HepG2 (cell line): ENCODE data around the gene NTMT1. TPM values are rescaled to one million over a fixed set of nuclear protein-coding genes. Genes with fewer than 3 reads are reported as not detected.

Experiments used
- AGO1 ChIP-seq: fragments of 200-400 bp; formaldehyde crosslinking; IDR thresholded peaks from 2 replicates; pipeline ENCODE4 v1.6.1; 2017; ENCODE audit warnings: mild to moderate bottlenecking, low read depth, low read length, moderate library complexity; ENCODE audit not compliant: poor library complexity, severe bottlenecking
- ATF4 ChIP-seq, 2 experiments: fragments of 450-650 bp in 1 of 2; sonication (generic) in 1 of 2; formaldehyde crosslinking; IDR thresholded peaks; 2 replicates each; pipeline versions ENCODE4 v1.5.0 to v1.8.0; 2020 to 2022; ENCODE audit warnings: mild to moderate bottlenecking in 1 of 2, missing genetic modification reagents in 1 of 2
- KDM4B ChIP-seq: sonication (generic); formaldehyde crosslinking; IDR thresholded peaks from 2 replicates; pipeline ENCODE4 v1.4.0; 2020; ENCODE audit warnings: missing genetic modification reagents
- KLF16 ChIP-seq, 2 experiments: sonication (generic) in 1 of 2; formaldehyde crosslinking in 1 of 2; IDR thresholded peaks; 2 replicates each; pipeline versions ENCODE4 v1.6.1 to v1.8.0; 2016 to 2023; ENCODE audit warnings: missing genetic modification reagents in 2 of 2, missing compliant biosample characterization in 1 of 2
- NR2F6 ChIP-seq, 2 experiments: IDR thresholded peaks; 2 replicates each; pipeline ENCODE4 v1.6.1; 2016; ENCODE audit warnings: antibody characterized with exemption in 1 of 2, mild to moderate bottlenecking in 1 of 2
- PRPF4 ChIP-seq: fragments of 200-400 bp; formaldehyde crosslinking; IDR thresholded peaks from 2 replicates; pipeline ENCODE4 v1.6.1; 2016; ENCODE audit warnings: low read length, low read depth; ENCODE audit not compliant: poor library complexity, severe bottlenecking
- SNAPC2 ChIP-seq: sonication (generic); formaldehyde crosslinking; IDR thresholded peaks from 2 replicates; pipeline ENCODE4 v1.8.1; 2022; ENCODE audit warnings: mild to moderate bottlenecking, missing genetic modification reagents
- THAP7 ChIP-seq: sonication (generic); formaldehyde crosslinking; IDR thresholded peaks from 2 replicates; pipeline ENCODE4 v1.8.1; 2023; ENCODE audit warnings: mild to moderate bottlenecking, missing genetic modification reagents
- XRCC5 ChIP-seq: fragments of 200-400 bp; formaldehyde crosslinking; optimal IDR thresholded peaks from 2 replicates; pipeline ENCODE3; 2017; ENCODE audit warnings: mild to moderate bottlenecking, low read length
- ZBTB25 ChIP-seq: IDR thresholded peaks from 2 replicates; pipeline ENCODE4 v1.6.1; 2018; ENCODE audit warnings: missing genetic modification reagents
- ZFAT ChIP-seq: sonication (generic); formaldehyde crosslinking; conservative IDR thresholded peaks from 2 replicates; pipeline ENCODE4 v1.8.1; 2023; ENCODE audit warnings: missing genetic modification reagents, inconsistent platforms
- ZNF317 ChIP-seq: sonication (generic); formaldehyde crosslinking; IDR thresholded peaks from 2 replicates; pipeline ENCODE4 v1.5.0; 2020; ENCODE audit warnings: mild to moderate bottlenecking, missing genetic modification reagents
- ZNF331 ChIP-seq: sonication (generic); formaldehyde crosslinking; IDR thresholded peaks from 2 replicates; pipeline ENCODE4 v1.4.0; 2020; ENCODE audit warnings: missing genetic modification reagents
- ZNF441 ChIP-seq: sonication (generic); formaldehyde crosslinking; IDR thresholded peaks from 2 replicates; pipeline ENCODE4 v1.7.0; 2021; ENCODE audit warnings: missing genetic modification reagents, borderline replicate concordance
- ZNF496 ChIP-seq: sonication (generic); formaldehyde crosslinking; IDR thresholded peaks from 2 replicates; pipeline ENCODE4 v1.8.1; 2023; ENCODE audit warnings: mild to moderate bottlenecking, moderate library complexity, missing genetic modification reagents; ENCODE audit not compliant: insufficient replicate concordance
- ZNF501 ChIP-seq: sonication (generic); formaldehyde crosslinking; IDR thresholded peaks from 2 replicates; pipeline ENCODE4 v1.5.1; 2020; ENCODE audit warnings: mild to moderate bottlenecking, moderate library complexity, missing genetic modification reagents
- ZXDC ChIP-seq: sonication (generic); formaldehyde crosslinking; IDR thresholded peaks from 2 replicates; pipeline ENCODE4 v1.5.0; 2020; ENCODE audit warnings: mild to moderate bottlenecking, missing genetic modification reagents
- ZZZ3 ChIP-seq: sonication (generic); formaldehyde crosslinking; IDR thresholded peaks from 2 replicates; pipeline ENCODE4 v1.4.0; 2020; ENCODE audit warnings: missing genetic modification reagents, mild to moderate bottlenecking, borderline replicate concordance
- polyA plus RNA-seq, 8 experiments: library from polyadenylated mRNA; depleted of rRNA in 3 of 8; stranded (reverse) in 7 of 8; unstranded in 1 of 8; fragments of >200 nt; fragmentation: Illumina TruSeq in 4 of 8; extraction: Trizol in 4 of 8; gene quantifications; 2 replicates each; pipeline versions ENCODE4 v1.2.1 to v1.2.3, GENCODE V29; 2011 to 2016; ENCODE audit warnings: low read depth in 4 of 8, missing spikeins in 1 of 8, mixed read lengths in 1 of 8; ENCODE audit not compliant: insufficient read depth in 1 of 8
- total RNA-seq, 5 experiments: library from RNA; depleted of rRNA; stranded (reverse); fragments of >200 nt; fragmentation: Illumina TruSeq; extraction: Trizol; gene quantifications; 2 replicates each; pipeline ENCODE4 v1.2.3, GENCODE V29; 2016; ENCODE audit warnings: low read depth in 1 of 5
- TF ChIP-seq, protein P1 (sequence below): sonication (generic); formaldehyde crosslinking; IDR thresholded peaks from 2 replicates; pipeline ENCODE4 v1.5.1; 2020; ENCODE audit warnings: mild to moderate bottlenecking, missing genetic modification reagents, moderate library complexity

The NTMT1 gene
- total and polyA plus RNA-seq, 2 of the 13 experiments (the other 11 are each of a cell fraction or from before 2014, with no cell fraction given) = 49.1 to 53.8 TPM

- TF ChIP-seq, protein P1, sequence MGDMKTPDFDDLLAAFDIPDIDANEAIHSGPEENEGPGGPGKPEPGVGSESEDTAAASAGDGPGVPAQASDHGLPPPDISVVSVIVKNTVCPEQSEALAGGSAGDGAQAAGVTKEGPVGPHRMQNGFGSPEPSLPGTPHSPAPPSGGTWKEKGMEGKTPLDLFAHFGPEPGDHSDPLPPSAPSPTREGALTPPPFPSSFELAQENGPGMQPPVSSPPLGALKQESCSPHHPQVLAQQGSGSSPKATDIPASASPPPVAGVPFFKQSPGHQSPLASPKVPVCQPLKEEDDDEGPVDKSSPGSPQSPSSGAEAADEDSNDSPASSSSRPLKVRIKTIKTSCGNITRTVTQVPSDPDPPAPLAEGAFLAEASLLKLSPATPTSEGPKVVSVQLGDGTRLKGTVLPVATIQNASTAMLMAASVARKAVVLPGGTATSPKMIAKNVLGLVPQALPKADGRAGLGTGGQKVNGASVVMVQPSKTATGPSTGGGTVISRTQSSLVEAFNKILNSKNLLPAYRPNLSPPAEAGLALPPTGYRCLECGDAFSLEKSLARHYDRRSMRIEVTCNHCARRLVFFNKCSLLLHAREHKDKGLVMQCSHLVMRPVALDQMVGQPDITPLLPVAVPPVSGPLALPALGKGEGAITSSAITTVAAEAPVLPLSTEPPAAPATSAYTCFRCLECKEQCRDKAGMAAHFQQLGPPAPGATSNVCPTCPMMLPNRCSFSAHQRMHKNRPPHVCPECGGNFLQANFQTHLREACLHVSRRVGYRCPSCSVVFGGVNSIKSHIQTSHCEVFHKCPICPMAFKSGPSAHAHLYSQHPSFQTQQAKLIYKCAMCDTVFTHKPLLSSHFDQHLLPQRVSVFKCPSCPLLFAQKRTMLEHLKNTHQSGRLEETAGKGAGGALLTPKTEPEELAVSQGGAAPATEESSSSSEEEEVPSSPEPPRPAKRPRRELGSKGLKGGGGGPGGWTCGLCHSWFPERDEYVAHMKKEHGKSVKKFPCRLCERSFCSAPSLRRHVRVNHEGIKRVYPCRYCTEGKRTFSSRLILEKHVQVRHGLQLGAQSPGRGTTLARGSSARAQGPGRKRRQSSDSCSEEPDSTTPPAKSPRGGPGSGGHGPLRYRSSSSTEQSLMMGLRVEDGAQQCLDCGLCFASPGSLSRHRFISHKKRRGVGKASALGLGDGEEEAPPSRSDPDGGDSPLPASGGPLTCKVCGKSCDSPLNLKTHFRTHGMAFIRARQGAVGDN (CRISPR knock-in tag) = peak; percentile 76
- TF ChIP-seq SNAPC2 (CRISPR knock-in tag) (no peak), KDM4B (CRISPR knock-in tag) (no peak), AGO1 (peak; percentile 97), ZBTB25 (no peak), KLF16 (CRISPR knock-in tag; IDR thresholded peaks at IDR 0.05) (no peak), ZNF331 (no peak), ZFAT (CRISPR knock-in tag) (no peak), NR2F6 (IDR thresholded peaks at IDR 0.05) (no peak), NR2F6 (CRISPR knock-in tag; IDR thresholded peaks at IDR 0.05) (no peak), ZNF496 (CRISPR knock-in tag) (no peak), ZXDC (CRISPR knock-in tag) (no peak), ZNF317 (CRISPR knock-in tag) (peak; percentile 61; the same call in 1 of the 2 replicates), ATF4 (CRISPR knock-in tag; IDR thresholded peaks at IDR 0.05) (no peak), ZZZ3 (no peak), PRPF4 (no peak), ZNF501 (CRISPR knock-in tag) (no peak), THAP7 (no peak), XRCC5 (no peak), ZNF441 (CRISPR knock-in tag) (no peak)
Observed at GRCh38 chr9:129619787-129620668, 5.9 kb upstream of the NTMT1 start (continued).
